Measurements from ENCODE around the gene LYZL2. TPM values are rescaled to one million over a fixed set of nuclear protein-coding genes. Genes with fewer than 3 reads are reported as not detected.

The LYZL2 gene
- total RNA-seq, 1 experiment from 2014 or later: not detected

DNA sequence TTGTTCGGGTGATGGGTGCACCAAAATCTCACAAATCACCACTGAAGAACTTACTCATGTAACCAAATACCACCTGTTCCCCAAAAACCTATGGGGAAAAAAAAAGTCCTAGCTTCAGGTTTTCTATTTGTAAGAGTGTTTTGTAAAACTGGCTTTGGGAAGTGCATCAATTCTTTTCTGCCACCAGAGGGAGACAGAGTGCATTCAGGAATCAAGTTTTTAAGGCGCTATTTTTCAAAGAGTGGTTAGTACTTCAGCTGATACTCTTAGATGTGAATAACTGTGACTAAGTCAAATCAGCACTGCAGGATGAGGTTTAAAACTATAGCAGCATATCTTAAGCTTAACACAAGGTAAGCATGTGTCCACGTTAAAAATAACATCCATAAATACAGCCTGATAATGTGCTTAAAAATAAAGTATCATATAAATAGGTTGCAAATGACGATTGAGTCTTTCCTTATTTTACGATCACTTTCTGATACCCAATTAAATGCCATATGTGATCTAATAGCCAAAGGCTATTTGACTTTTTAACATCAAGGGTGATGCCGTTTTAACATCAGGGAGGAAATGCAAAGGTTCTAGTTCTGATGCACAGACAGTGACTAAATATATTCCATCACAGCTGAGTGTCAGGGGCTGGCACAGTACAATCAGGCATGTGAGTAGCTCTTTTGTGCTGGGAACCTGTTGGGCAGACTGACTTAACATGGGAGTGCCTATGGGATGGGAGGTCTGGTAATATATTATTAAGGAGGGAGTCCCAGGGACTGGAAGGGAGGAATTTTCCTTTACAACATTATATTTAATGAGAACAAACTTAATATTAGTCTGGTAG lies 10.6 kb upstream of the LYZL2 start:
- CTCF ChIA-PET: interaction anchor here (0.6 to 1.9 kb wide), 21 partner anchors 8 to 1212 kb away, joined by 3 to 19 read pairs (median 5); partner anchors contain the start of gene LYZL2
- intact Hi-C loops (cut with micrococcal nuclease): loop anchor here (5.0 kb wide), 1 partner anchor 248 kb away; no protein-coding TSS in a partner anchor
- Histone ChIP-seq H2AFZ (ENCODE audit: low read depth, low read length, poor library complexity, severe bottlenecking) (peak overlapping the region; percentile 75), H3K9ac (ENCODE audit: low read length) (no peak overlapping the region), H3K36me3 (ENCODE audit: control insufficient read depth in 1 of 2, insufficient read depth in 2 of 2, low read length in 2 of 2) (no peaks in the 10 kb centered on the region), H3K9me2 (ENCODE audit: insufficient read depth) (no peaks in the 10 kb centered on the region), H3K27ac (ENCODE audit: low read depth, low read length) (no peak overlapping the region), H3K4me1 (ENCODE audit: control insufficient read depth in 1 of 2, insufficient read depth in 2 of 2, low read length in 2 of 2) (peaks cover 0 to 12% of the 10 kb centered on the region in 2 experiments; a peak in 3 of 4 replicates), H3K4me2 (ENCODE audit: low read length) (no peak overlapping the region), H3K79me2 (ENCODE audit: insufficient read depth, low read length) (no peaks in the 10 kb centered on the region), H4K20me1 (ENCODE audit: insufficient read depth) (no peaks in the 10 kb centered on the region), H3K27me3 (ENCODE audit: insufficient read depth, low read length) (no peaks in the 10 kb centered on the region), H3K4me3 (replicated peaks in 1 of 2; ENCODE audit: low read depth in 1 of 2, low read length in 2 of 2) (no peak overlapping the region), H3K9me3 (ENCODE audit: control insufficient read depth in 1 of 2, insufficient read depth in 1 of 2, low read depth in 1 of 2, low read length in 2 of 2) (no peaks in the 10 kb centered on the region)
- no TSS peak for BruUV-seq (replicated peaks)
- POLR2A ChIA-PET: no interaction called here
- RAD21 ChIA-PET (ENCODE audit: low non-redundant PET in 1 of 2, low total read pairs in 2 of 2, uncharacterized antibody in 2 of 2, unreplicated experiment in 2 of 2): interaction anchor here (0.6 to 0.9 kb wide), 3 partner anchors 9 to 58 kb away, joined by 3 to 8 read pairs (median 5); no protein-coding TSS in a partner anchor
- DNase-seq (ENCODE audit: low read depth, low spot score): peak; percentile 61
- peak; percentile 40; the same call in 1 of the 2 replicates for ATAC-seq
- TF ChIP-seq SIN3A (IDR thresholded peaks at IDR 0.05; ENCODE audit: low read depth) (no peak), CBX3 (IDR thresholded peaks at IDR 0.05; ENCODE audit: low read depth) (no peak), TCF7L2 (IDR thresholded peaks at IDR 0.05; ENCODE audit: borderline replicate concordance, extremely low read depth, insufficient read depth, insufficient read length) (no peak), RAD21 (IDR thresholded peaks at IDR 0.05; ENCODE audit: low read depth) (peak; percentile 57), CEBPB (IDR thresholded peaks at IDR 0.05; ENCODE audit: low read depth) (no peak), POLR2AphosphoS5 (IDR thresholded peaks at IDR 0.05; ENCODE audit: low read depth, low read length) (no peak), YY1 (IDR thresholded peaks at IDR 0.05; ENCODE audit: extremely low read depth, insufficient replicate concordance, low read depth, low read length) (no peak), MAX (IDR thresholded peaks at IDR 0.05) (no peak), EGR1 (IDR thresholded peaks at IDR 0.05; ENCODE audit: low read depth) (no peak), ZNF274 (IDR thresholded peaks at IDR 0.05; ENCODE audit: low read depth, low read length) (no peak), JUND (IDR thresholded peaks at IDR 0.05) (no peak), EZH2phosphoT487 (IDR thresholded peaks at IDR 0.05; ENCODE audit: borderline replicate concordance) (no peak), ZFX (IDR thresholded peaks at IDR 0.05) (no peak)
- TF ChIP-seq, protein P1, sequence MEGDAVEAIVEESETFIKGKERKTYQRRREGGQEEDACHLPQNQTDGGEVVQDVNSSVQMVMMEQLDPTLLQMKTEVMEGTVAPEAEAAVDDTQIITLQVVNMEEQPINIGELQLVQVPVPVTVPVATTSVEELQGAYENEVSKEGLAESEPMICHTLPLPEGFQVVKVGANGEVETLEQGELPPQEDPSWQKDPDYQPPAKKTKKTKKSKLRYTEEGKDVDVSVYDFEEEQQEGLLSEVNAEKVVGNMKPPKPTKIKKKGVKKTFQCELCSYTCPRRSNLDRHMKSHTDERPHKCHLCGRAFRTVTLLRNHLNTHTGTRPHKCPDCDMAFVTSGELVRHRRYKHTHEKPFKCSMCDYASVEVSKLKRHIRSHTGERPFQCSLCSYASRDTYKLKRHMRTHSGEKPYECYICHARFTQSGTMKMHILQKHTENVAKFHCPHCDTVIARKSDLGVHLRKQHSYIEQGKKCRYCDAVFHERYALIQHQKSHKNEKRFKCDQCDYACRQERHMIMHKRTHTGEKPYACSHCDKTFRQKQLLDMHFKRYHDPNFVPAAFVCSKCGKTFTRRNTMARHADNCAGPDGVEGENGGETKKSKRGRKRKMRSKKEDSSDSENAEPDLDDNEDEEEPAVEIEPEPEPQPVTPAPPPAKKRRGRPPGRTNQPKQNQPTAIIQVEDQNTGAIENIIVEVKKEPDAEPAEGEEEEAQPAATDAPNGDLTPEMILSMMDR (IDR thresholded peaks at IDR 0.05 in 2 of 3, conservative IDR thresholded peaks at IDR 0.05 in 1 of 3; ENCODE audit: borderline replicate concordance in 1 of 3, insufficient read depth in 1 of 3, low read depth in 2 of 3, low read length in 2 of 3): peak; percentile 59 to 84 (median 81); a peak in 5 of 6 replicates
- TF ChIP-seq, protein P2, sequence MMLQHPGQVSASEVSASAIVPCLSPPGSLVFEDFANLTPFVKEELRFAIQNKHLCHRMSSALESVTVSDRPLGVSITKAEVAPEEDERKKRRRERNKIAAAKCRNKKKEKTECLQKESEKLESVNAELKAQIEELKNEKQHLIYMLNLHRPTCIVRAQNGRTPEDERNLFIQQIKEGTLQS (IDR thresholded peaks at IDR 0.05): no peak
- TF ChIP-seq, protein P3, sequence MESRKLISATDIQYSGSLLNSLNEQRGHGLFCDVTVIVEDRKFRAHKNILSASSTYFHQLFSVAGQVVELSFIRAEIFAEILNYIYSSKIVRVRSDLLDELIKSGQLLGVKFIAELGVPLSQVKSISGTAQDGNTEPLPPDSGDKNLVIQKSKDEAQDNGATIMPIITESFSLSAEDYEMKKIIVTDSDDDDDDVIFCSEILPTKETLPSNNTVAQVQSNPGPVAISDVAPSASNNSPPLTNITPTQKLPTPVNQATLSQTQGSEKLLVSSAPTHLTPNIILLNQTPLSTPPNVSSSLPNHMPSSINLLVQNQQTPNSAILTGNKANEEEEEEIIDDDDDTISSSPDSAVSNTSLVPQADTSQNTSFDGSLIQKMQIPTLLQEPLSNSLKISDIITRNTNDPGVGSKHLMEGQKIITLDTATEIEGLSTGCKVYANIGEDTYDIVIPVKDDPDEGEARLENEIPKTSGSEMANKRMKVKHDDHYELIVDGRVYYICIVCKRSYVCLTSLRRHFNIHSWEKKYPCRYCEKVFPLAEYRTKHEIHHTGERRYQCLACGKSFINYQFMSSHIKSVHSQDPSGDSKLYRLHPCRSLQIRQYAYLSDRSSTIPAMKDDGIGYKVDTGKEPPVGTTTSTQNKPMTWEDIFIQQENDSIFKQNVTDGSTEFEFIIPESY (IDR thresholded peaks at IDR 0.05; ENCODE audit: extremely low read depth, insufficient replicate concordance, low read length): no peak
- TF ChIP-seq, protein P4, sequence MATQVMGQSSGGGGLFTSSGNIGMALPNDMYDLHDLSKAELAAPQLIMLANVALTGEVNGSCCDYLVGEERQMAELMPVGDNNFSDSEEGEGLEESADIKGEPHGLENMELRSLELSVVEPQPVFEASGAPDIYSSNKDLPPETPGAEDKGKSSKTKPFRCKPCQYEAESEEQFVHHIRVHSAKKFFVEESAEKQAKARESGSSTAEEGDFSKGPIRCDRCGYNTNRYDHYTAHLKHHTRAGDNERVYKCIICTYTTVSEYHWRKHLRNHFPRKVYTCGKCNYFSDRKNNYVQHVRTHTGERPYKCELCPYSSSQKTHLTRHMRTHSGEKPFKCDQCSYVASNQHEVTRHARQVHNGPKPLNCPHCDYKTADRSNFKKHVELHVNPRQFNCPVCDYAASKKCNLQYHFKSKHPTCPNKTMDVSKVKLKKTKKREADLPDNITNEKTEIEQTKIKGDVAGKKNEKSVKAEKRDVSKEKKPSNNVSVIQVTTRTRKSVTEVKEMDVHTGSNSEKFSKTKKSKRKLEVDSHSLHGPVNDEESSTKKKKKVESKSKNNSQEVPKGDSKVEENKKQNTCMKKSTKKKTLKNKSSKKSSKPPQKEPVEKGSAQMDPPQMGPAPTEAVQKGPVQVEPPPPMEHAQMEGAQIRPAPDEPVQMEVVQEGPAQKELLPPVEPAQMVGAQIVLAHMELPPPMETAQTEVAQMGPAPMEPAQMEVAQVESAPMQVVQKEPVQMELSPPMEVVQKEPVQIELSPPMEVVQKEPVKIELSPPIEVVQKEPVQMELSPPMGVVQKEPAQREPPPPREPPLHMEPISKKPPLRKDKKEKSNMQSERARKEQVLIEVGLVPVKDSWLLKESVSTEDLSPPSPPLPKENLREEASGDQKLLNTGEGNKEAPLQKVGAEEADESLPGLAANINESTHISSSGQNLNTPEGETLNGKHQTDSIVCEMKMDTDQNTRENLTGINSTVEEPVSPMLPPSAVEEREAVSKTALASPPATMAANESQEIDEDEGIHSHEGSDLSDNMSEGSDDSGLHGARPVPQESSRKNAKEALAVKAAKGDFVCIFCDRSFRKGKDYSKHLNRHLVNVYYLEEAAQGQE (IDR thresholded peaks at IDR 0.05; ENCODE audit: low read depth): no peak
